Activated CD4-positive, CD25-positive, alpha-beta regulatory T cell (primary cell): Measurements from ENCODE around the gene KIRREL2.

Experiments
- DNase-seq, 4 experiments: peaks; one replicate each; lab custom pipeline; 2025; lab: John Stamatoyannopoulos, UW

Gene KIRREL2

DNA sequence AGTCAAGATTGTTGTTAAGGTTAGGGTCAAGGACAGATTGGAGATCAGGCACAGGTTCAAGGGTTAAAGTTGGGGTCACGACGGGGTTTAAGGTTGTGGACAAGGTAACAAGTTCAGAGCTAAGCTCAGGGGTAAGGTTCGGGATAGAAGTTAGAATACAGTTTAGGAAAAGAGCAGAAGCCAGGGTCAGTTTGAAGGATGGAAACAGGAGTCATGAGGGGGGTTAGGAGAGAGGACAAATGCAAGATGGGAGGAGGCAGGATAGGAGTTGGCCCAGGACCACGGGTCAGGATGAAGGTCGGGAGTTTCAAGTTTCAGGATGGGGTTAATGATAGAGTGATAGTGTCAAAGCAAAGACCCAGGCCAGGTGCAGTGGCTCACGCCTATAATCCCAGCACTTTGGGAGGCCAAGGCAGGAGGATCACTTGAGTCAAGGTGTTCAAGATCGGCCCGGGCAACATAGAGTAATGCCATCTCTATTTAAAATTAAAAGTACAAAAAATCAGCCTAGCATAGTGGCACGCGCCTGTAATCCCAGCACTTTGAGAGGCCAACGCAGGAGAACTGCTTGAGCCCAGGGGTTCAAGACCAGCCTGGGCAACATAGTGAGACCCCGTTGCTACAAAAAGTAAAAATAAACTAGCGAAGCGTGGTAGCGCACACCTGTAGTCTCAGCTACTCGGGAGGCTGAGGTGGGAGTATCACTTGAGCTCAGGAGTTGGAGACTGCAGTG is 12.1 kb upstream of the KIRREL2 start:
- DNase-seq: no peak

DNA sequence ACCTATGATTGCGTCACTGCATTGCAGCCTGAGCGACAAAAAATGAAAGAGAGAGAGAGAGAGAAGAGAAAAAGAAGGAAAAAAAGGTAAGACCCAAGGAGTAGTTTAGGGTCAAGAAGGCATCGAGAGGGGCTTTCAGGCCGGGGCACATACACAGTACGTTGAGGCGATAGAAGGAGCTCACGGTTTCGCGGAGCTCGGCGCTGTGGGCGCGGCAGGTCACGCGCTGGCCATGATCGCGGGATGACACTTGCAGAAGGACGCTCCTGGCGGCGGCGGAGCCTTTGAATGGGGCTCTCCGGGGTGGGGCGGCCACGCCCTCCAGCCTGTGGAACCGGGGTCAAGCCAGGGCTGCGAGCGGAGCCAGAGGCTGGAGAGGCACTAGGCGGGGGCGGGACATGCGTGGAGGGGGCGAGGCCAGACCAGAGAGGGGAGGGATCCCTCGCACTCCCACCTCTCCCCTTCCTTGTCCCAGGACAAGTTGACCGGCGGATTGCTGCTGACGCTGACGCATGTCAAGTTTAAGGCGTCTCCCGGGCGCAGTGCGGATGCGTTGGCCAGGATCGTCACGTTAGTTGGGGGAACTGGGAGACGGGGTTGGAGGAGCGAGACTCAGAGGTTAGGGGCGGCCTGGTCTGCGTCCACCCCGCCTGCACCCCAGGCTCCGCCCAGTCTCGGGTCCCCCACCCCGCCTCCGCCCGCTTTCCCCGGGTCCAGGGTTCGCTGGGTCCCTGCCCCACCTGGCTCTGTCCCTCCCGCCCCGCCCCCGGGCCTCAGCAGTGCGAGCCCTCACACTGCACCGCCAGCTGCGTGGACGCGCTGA is 11.3 kb upstream of the KIRREL2 start:
- no peak for DNase-seq

DNA sequence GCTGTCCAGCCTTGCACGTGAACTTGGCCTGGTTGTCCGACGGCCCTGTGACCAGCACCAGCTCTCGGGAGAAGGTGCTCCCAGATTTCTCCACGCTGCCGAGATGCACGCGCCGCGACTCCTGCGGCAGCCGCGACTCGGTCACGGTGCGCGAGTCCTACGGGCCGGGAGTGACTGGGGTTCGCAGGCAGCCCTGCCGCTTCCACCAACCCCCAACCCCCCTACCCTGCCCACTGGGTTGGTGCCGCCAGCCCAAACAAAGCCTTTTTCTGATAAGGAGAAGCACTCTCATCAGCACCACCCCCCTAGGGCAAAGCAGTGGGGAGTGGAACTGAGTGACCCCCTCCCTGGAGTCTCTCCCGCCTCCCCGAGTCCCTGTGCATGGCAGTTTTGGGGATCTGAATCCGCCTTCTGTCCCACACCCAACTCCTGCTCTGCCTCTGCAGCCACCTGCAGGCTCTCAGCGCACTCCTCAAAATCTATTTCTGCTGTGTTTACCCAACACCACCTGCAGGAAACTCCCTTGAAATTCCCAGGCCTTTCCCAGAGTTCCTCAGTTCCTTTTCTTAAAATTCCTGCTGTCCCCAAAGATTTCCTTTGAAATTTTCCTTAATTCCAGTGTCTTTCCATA is 10.6 kb upstream of the KIRREL2 start:
- no peak for DNase-seq

DNA sequence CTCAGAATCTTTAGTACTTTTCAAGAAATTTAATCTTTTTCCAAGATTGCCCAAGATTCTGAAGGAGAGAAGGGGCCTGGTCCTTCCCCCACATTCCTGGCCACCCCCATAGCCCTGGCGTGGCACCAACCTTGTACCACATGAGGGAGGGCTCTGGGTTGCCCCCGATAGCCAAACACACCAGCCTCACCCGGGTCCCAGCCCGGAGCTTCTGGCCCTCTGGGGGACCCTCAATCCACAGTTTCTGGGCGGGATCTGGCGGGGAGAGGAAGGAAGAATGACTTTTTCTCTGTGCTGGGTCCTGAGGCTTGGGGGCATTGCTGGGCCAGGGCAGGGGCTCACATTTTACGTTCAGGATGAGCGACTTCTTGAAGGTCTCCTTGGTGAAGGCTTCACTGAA is 8.8 kb upstream of the KIRREL2 start:
- no peak for DNase-seq

DNA sequence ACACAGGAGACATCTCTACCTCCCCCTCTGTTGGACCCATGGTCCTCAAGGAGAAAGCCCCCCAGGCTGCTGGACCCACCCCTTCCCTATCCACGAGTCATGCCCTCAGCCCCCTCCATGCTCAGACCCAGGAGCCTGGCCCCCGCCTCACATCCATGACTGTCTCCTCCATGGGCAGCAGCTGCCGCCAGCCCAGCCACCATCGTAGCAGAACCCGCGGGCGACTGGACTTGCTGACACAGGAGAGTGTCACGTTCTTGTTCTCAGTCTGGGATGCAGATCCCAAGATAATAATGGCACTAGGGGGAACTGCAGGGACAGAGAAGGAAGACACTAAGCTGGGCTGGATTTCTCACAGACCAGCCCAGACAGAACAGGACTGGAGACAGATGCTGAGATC is 8.2 kb upstream of the KIRREL2 start:
- no peak for DNase-seq

DNA sequence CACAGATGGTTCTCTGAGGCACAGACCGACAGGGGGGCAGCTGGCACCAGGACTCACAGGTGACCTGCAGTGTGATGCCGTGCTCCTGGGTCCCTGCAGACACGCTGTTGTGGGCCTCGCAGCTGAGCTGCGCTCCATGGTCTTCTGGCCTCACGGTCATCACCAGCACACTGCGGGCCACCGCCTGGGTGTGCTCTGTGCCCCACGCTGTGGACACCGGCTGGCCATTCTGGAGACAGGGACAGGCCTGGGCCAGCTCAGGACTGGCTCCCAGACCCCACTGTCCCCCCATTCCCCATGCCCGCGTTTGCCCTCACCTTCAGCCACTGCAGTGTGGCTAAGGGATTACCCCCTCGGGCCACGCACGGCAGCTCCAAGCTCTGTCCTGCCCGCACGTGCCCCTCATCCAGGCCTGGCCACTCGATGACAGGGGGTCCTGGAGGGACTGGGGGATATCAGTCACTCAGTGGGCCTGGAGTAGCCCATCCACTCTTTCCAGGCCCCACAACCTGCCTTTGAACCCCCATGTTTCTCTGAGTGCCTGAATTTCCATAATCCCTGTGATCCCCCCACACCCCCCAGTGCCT is 7.7 kb upstream of the KIRREL2 start:
- DNase-seq: no peak

DNA sequence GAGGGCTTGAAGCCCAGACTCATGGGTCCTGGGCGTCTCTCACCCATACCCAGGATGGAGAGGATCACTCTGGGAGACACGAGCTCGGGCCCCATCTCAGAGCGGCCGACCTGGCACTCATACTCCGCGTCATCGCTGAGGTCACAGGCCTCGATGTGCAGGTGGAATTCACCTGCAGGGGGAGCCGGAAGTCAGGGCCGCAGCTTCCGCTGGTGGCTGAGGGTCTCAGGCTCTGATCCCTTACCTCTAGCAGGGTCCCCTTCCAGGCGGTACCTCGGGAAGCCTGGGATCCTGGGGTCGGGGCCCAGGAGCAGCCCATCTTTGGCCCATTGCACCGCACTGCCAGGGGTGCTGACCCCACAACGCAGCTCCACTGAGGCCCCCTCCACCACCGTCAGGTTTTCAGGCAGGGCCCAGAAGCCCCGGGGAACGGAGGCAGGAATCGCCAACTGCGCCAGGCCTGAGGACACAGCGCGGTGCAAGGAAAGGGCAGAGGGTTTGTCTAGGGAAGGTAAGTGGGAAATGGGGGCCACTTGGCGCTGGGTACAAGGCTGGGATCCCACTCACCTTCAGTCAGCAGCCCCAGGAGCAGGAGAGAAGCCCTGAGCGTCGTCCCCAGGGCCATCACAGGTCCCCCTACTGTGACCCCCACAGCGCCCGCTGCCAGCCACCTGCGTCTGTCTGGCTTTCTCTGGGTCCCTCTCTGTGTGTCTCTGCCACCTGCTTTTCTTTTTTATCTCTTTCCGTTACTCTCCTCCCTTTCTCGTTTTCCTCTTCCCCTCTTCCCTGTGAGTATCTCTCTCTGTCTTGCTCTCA is 5.3 kb upstream of the KIRREL2 start:
- DNase-seq: no peak

DNA sequence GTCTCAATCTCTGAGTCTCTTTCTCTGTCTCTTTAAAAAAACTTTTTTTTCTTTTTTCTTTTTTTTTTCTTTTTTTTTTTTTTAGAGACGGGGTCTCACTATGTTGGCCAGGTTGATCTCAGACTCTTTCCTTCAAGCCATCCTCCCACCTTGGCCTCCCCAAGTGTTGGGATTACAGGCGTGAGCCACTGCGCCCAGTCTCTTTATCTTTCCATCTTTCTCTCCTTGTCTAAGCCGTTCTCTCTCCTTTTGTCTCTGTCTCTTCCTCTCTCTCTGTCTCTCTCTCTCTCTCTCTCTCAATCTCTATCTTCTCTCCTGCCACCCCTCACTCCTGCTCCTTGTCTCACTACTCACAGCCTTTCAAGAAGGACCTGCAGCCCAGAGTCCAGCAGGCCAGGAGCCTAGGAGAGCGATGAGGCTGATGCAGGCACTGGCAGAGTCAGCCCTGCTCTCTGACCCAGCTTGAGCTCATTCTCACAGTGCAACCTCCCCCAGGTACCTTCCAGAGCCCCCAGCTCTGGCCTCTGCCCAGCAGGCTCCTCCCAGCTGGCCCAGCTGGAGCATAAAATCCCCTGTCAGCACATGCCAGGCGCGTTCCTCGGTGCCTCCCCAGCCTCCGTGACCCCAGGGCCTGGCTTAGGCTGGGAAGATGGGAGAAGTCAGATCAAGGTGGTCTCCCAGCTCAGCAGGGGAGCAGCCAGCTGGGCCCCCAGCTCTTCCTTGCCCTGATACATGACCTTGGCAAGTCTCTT is 4.5 kb upstream of the KIRREL2 start, which contains the start of gene NPHS1:
TSS of gene NPHS1 (minus strand) at position 476 of the 752 bp plus-strand sequence. CDS start 667 bp downstream, outside the sequence.
- no peak for DNase-seq

DNA sequence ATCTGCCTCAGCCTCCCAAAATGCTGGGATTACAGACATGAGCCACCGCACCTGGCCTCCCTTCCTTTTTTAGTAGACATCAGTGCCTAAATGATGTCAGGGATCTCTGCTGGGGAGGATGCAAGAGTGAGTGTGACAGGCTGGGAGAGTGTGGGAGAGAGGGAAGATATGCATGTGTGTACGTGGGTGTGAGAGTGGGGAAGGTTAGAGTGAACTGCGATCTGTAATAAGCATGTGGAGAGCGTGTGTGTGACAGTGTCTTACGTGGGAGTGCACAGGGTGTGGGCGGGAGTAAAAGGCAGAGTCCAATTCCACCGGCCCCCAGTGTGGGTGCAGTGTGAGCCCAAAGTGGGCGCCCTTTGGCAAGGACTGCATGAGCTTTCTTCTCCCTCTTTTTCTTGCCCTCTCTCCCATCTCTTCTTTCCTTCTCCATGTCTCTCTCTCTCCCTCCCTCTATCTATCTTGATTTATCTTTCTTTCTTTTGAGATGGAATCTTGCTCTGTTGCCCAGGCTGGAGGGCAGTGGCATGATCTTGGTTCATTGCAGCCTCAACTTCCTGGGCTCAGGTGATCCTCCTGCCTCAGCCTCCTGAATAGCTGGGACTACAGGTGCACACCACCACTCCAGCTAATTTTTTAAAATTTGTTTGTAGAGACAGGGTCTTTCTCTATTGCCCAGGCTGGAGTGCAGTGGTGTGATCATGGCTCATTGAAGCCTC is 3.5 kb upstream of the KIRREL2 start:
- no peak for DNase-seq

DNA sequence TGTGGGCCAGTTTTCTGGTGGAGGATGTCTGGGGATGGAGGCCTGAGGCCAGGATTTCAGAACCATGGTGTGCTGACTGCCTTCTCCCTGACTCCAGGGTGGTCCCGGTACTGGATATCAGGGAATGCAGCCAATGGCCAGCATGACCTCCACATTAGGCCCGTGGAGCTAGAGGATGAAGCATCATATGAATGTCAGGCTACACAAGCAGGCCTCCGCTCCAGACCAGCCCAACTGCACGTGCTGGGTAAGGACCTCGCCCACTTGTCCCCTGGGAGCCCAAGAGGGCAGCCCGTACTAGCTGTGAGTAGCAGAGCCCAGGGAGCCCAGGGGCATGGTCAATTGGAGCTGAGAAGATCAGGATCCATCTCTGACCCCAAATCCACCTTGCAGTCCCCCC is 1.6 kb downstream of the KIRREL2 start:
- DNase-seq: no peak

DNA sequence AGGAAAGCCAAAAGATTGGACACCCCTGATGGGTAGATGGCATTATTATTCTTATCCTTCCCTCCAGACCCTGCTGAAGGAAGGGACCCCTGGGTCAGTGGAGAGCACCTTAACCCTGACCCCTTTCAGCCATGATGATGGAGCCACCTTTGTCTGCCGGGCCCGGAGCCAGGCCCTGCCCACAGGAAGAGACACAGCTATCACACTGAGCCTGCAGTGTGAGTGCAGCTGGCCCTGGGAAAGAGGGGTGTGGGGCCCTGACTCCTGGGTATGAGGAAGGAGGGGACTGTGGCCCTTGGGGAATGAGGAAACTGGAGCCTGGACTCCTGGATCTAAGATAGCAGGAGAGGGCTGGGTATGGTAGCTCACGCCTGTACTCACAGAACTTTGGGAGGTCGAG is 2.7 kb downstream of the KIRREL2 start:
- DNase-seq: no peak

DNA sequence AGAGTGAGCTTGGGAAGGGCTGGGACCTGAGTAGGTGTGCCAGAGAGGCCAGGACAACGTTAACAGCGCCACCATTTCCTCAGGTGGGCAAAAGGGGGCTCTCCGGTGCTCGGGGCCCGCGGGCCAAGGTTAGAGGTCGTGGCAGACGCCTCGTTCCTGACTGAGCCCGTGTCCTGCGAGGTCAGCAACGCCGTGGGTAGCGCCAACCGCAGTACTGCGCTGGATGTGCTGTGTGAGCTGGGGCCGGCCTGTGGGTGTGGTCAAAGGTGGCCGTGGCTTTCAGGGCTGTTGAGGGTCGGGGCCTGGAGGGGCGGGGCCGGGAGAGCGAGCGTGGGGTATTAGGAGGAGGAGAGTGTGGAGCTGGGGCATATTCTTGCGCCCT is 3.7 kb downstream of the KIRREL2 start:
- no peak for DNase-seq

DNA sequence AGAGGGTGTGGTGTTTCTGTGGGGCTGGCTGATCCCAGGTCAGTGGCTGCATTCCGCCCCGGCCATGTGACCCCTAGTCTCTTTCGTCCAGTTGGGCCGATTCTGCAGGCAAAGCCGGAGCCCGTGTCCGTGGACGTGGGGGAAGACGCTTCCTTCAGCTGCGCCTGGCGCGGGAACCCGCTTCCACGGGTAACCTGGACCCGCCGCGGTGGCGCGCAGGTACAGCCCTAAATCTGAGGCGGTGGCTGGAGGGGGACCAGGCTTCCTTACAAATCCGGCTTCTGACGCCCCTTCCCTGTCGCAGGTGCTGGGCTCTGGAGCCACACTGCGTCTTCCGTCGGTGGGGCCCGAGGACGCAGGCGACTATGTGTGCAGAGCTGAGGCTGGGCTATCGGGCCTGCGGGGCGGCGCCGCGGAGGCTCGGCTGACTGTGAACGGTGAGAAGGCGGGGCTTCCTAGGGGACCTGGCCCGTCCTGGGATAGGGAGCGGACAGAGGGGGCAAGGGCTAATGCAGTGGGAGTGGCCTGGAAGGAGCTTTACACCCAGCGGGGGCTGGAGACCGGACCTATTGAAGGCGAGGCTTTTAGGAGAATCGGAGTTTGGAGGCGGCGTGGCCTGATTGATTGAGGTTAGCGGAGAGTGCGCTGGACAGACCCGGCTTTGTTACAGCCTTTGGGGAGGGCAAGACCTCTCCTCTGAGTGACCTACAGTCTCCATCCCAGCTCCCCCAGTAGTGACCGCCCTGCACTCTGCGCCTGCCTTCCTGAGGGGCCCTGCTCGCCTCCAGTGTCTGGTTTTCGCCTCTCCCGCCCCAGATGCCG is 4.3 kb downstream of the KIRREL2 start:
- DNase-seq: no peak

DNA sequence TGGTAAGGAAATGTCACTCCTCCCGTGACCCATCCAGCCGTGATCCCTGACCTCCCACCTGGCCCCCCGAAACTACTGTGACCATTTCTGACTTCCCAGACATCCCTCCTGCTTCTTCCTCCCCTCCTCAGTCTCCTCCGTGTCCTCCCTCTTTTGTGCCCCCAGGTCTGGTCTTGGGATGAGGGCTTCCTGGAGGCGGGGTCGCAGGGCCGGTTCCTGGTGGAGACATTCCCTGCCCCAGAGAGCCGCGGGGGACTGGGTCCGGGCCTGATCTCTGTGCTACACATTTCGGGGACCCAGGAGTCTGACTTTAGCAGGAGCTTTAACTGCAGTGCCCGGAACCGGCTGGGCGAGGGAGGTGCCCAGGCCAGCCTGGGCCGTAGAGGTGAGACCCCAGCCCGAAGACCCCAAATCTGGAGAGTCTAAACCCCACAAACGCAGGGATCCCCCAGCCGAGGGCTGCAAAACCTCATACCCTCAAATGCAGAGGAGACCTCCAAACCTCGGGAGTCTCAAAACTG is 5.0 kb downstream of the KIRREL2 start:
- DNase-seq: no peak

DNA sequence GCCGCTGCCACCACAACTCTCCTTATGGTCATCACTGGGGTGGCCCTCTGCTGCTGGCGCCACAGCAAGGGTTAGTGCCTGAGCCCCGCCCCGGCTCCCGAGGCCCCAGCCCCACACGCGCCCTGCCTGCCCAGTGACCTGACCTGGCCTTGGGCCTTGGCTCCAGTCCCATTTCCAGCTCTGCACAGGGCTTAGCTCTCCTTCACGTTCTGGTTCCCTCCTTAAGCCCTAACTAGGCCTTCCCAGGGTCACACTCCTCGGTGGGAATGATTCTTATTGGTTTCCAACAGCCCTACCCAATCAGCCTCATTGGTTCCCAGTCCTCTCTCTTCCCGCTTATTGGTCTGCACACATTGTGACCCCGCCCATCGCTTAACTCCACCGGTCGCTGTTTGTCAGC is 5.8 kb downstream of the KIRREL2 start:
- DNase-seq: no peak

DNA sequence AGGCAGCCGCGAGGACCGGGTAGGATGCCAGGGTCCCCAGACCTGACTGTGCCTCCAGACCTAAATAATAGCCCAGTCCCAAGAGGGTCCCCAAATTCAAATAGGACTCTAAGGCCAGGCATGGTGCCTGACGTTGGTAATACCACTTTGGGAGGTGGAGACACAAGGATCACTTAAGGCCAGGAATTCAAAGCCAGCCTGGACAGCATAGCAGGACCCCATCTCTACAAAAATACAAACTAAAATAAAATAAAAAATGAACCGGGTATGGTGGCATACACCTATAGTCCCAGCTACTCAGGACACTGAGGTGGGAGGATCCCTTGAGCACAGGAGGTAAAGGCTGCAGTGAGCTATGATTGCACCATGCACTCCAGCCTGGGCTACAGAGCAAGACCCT is 6.3 kb downstream of the KIRREL2 start:
- no peak for DNase-seq

DNA sequence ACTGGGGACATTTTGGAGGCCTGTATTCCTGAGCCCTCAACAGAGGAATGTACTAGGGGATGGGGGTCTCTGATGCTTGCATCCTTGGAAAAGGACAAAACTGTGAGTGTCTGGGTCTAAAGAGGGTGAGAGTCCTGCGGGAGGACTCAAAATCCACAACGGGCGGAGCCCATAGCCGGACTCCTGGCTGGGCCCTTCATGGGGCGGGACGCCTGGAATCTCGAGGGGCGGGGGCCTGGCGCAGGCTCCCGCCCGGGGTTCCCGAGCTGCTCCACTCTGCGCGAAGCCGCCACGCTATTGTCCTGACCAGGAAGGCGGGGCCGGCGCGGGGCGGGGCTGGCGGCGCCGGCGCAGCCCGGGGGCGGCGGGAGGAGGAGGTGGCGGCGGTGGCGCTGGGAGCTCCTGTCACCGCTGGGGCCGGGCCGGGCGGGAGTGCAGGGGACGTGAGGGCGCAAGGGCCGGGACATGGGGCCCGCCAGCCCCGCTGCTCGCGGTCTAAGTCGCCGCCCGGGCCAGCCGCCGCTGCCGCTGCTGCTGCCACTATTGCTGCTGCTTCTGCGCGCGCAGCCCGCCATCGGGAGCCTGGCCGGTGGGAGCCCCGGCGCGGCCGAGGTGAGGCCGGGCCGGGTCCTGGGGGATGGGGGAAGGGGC is 11.6 kb downstream of the KIRREL2 start, which contains the start of gene APLP1:
TSS of gene APLP1 (plus strand) at position 403 of the 651 bp plus-strand sequence. CDS start at position 466, 63 bp downstream.
- DNase-seq: peak in 3 of 4 experiments; percentile 31 to 35 (median 34)

DNA sequence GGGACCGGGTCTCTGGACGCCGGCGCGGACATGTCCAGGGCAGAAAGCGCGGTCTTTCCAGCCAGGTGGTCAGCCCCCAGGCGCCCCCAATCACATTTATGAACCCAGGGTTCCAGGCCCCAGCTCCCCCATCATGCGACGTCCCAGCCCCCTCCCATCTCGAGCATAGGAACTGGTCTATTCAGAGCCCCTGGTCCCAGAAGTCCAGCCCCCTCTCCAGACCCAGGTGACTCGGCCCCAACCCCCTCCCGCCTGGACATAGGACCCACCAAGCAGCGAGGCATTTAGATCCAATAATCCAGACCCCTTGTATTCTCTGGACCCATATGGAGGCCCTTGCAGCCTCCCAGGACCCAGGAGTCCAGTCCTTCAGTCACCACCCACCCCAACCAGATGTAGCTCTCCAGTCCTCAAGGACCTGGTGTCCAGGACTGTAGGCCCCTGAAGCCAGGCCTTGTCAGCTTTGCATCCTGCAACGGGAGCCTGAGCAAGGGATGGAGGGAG is 12.2 kb downstream of the KIRREL2 start:
- DNase-seq: no peak
